CD4-positive, alpha-beta T cell (primary cell): Measurements from ENCODE around the gene XRCC5. TPM values are rescaled to one million over a fixed set of nuclear protein-coding genes. Genes with fewer than 3 reads are reported as not detected.

Source experiments
- ATAC-seq: fragments of 200-7000 bp; cut with Tn5 transposase; one replicate; pipeline ENCODE4 v1.10.0; 2022; ENCODE audit warnings: mild to moderate bottlenecking; ENCODE audit not compliant: poor library complexity
- CTCF ChIA-PET: fragments of 350-600 bp; sonication (Branson Sonifier 250); formaldehyde crosslinking; loops from one replicate; lab custom pipeline; 2021; ENCODE audit warnings: antibody characterized with exemption, inconsistent platforms; lab: Charles Lee
- POLR2A ChIA-PET: fragments of 350-600 bp; sonication (Branson Sonifier 250); formaldehyde crosslinking; loops from one replicate; lab custom pipeline; 2021; ENCODE audit warnings: antibody characterized with exemption, inconsistent platforms; lab: Charles Lee
- DNase-seq, 14 experiments: peaks; one replicate each; pipeline ENCODE4 v3.0.0-alpha.2; 2013 to 2020; ENCODE audit warnings: mixed read lengths in 2 of 14
- H3K27ac ChIP-seq, 2 donors: one replicate each; pipeline versions ENCODE4 v1.5.1 to v1.7.0; 2013; ENCODE audit warnings: low read length in 2 of 2, low read depth in 1 of 2, mild to moderate bottlenecking in 1 of 2
- H3K27me3 ChIP-seq, 2 experiments: 1 replicate in 1 of 2; 2 replicates in 1 of 2; pipeline versions ENCODE4 v1.6.1 to v1.7.0; 2013; ENCODE audit warnings: low read length in 2 of 2, control low read depth in 1 of 2, mild to moderate bottlenecking in 1 of 2, moderate library complexity in 1 of 2; ENCODE audit not compliant: insufficient read depth in 2 of 2, control insufficient read depth in 1 of 2
- H3K36me3 ChIP-seq: one replicate; pipeline ENCODE4 v1.6.1; 2013; ENCODE audit warnings: low read length, control low read depth; ENCODE audit not compliant: insufficient read depth
- H3K4me1 ChIP-seq: one replicate; pipeline ENCODE4 v1.6.1; 2013; ENCODE audit warnings: low read length, control low read depth; ENCODE audit not compliant: insufficient read depth
- H3K4me3 ChIP-seq: one replicate; pipeline ENCODE4 v1.5.1; 2013; ENCODE audit warnings: mild to moderate bottlenecking, low read length, moderate library complexity
- H3K9me3 ChIP-seq, 2 experiments: 1 replicate in 1 of 2; 2 replicates in 1 of 2; pipeline versions ENCODE4 v1.6.1 to v1.7.0; 2013; ENCODE audit warnings: low read length in 2 of 2, mild to moderate bottlenecking in 2 of 2, control low read depth in 1 of 2, moderate library complexity in 1 of 2; ENCODE audit not compliant: control insufficient read depth in 1 of 2, insufficient read depth in 1 of 2
- H3K27ac Mint-ChIP-seq: one replicate; pipeline ENCODE4 v1.8.0; 2020; ENCODE audit warnings: mixed read lengths
- H3K27me3 Mint-ChIP-seq: one replicate; pipeline ENCODE4 v1.8.0; 2021; ENCODE audit warnings: mixed read lengths
- H3K36me3 Mint-ChIP-seq: one replicate; pipeline ENCODE4 v1.8.0; 2021; ENCODE audit warnings: low read depth, mixed read lengths
- H3K4me1 Mint-ChIP-seq: one replicate; pipeline ENCODE4 v1.8.0; 2021; ENCODE audit warnings: low read depth, mixed read lengths
- H3K4me3 Mint-ChIP-seq: one replicate; pipeline ENCODE4 v1.8.0; 2020; ENCODE audit warnings: mild to moderate bottlenecking, mixed read lengths
- H3K9me3 Mint-ChIP-seq: one replicate; pipeline ENCODE4 v1.8.0; 2020; ENCODE audit warnings: mixed read lengths
- CTCF ChIP-seq: fragments of 200-600 bp; IDR thresholded peaks from one replicate; pipeline ENCODE4 v1.8.0; 2022; ENCODE audit warnings: antibody characterized with exemption, mild to moderate bottlenecking
- intact Hi-C, 2 experiments: fragments of 100-400 bp; cut with DNase I in 1 of 2; cut with micrococcal nuclease in 1 of 2; formaldehyde crosslinking; loops; one replicate each; pipeline versions ENCODE4 v1.15.1 to v1.9.0; 2023 to 2025; cut with DNase I, micrococcal nuclease
- total RNA-seq, 174 experiments: library from RNA in 2 of 174; stranded (reverse) in 2 of 174; gene quantifications; one replicate each; pipeline ENCODE4 v1.2.3 and lab custom pipeline; 2021 to 2026

Gene XRCC5
- total RNA-seq, 2 experiments from 2014 or later, result 126 to 129 TPM

DNA sequence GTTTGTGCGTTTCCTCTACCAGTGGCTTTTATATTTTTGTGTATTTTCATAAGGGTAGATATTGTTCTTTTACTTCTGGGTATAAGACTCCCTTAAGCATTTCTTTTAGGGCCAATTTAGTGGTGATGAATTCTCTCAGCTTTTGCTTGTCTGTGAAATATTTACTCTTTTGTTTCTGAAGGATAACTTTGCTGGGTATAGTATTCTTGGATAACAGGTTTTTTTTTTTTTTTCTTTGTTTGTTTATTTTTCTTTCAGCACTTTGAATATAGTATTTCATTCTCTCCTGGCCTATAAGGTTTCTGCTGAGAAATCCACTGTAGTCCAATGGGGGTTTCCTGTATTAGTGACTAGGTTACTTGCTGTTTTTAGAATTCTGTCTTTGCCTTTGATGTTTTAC is 122.7 kb downstream of the XRCC5 start:
- no peak overlapping the region for H3K4me3 Mint-ChIP-seq
- H3K36me3 Mint-ChIP-seq, result peaks cover 33% of the 10 kb centered on the region
- H3K27ac Mint-ChIP-seq, result no peak overlapping the region
- Histone ChIP-seq H3K36me3 (no peaks in the 10 kb centered on the region), H3K27me3 (no peaks in the 10 kb centered on the region), H3K4me3 (no peak overlapping the region), H3K4me1 (no peaks in the 10 kb centered on the region), H3K9me3 (peaks cover 18 to 25% of the 10 kb centered on the region in 2 experiments), H3K27ac (no peak overlapping the region)
- no peaks in the 10 kb centered on the region for H3K4me1 Mint-ChIP-seq
- H3K9me3 Mint-ChIP-seq, result peaks cover 13% of the 10 kb centered on the region
- ChIA-PET CTCF (no interaction called here), POLR2A (no interaction called here)
- DNase-seq, result no peak
- no peaks in the 10 kb centered on the region for H3K27me3 Mint-ChIP-seq
- intact Hi-C loops, result no loop called here
- TF ChIP-seq CTCF, result no peak
- no peak for ATAC-seq

GRCh38 chr2:216232721-216233120 is 123.6 kb downstream of the XRCC5 start:
- H3K27me3 ChIP-seq, result no peaks in the 10 kb centered on the region
- ATAC-seq (no peak), DNase-seq (no peak)
- H3K4me3 ChIP-seq, result no peak overlapping the region
- no peak overlapping the region for H3K27ac ChIP-seq
- POLR2A ChIA-PET, result no interaction called here
- H3K27ac Mint-ChIP-seq, result no peak overlapping the region
- CTCF ChIA-PET, result no interaction called here
- TF ChIP-seq CTCF, result no peak
- peaks cover 33% of the 10 kb centered on the region for H3K36me3 Mint-ChIP-seq
- H3K9me3 Mint-ChIP-seq, result peaks cover 13% of the 10 kb centered on the region
- intact Hi-C loops, result no loop called here
- H3K4me1 ChIP-seq, result no peaks in the 10 kb centered on the region
- H3K4me1 Mint-ChIP-seq, result no peaks in the 10 kb centered on the region
- no peaks in the 10 kb centered on the region for H3K27me3 Mint-ChIP-seq
- no peaks in the 10 kb centered on the region for H3K36me3 ChIP-seq
- peaks cover 18 to 25% of the 10 kb centered on the region in 2 experiments for H3K9me3 ChIP-seq
- no peak overlapping the region for H3K4me3 Mint-ChIP-seq

DNA sequence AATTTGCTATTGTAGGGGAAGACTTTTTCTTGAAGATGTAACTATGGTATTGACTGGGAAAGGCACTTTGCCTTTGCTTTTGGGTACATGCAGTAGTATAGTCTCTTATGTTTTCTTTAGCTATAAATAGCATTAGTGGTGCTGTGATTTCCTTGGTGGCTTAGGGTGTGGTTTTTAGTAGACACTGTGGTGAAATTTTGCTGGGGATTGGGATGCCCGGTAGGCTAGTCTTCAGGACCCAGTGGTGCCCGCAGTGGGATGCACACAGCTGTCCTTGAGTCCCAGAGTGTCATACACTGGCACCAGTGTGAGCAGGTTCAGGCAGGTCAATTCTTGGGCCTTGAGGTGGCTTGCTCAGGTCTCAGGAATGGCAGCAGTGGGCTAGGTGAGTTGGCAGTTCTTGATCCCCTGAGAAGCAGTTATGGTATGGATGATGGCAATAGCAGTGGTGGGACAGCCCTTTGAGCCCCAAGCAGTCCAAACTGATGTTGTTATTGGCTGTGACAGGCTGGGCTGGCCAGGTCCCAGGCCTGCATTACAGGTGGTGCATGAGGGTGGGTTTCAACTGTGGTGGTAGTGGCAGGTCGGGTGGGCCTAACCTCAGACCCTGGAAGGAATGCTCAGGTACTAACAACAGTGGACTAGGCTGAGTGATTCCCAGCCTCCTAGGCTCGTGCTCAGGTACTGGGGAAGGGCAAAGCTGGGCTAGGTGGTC is 124.3 kb downstream of the XRCC5 start:
- Histone ChIP-seq H3K27ac (no peak overlapping the region), H3K4me3 (no peak overlapping the region), H3K27me3 (no peaks in the 10 kb centered on the region), H3K36me3 (no peaks in the 10 kb centered on the region), H3K9me3 (peaks cover 18 to 25% of the 10 kb centered on the region in 2 experiments), H3K4me1 (no peaks in the 10 kb centered on the region)
- no peak for TF ChIP-seq CTCF
- ChIA-PET POLR2A (no interaction called here), CTCF (no interaction called here)
- Mint-ChIP-seq H3K4me1 (no peaks in the 10 kb centered on the region), H3K9me3 (peaks cover 13% of the 10 kb centered on the region), H3K27ac (no peak overlapping the region), H3K4me3 (no peak overlapping the region), H3K27me3 (no peaks in the 10 kb centered on the region), H3K36me3 (peaks cover 33% of the 10 kb centered on the region)
- no peak for DNase-seq
- no peak for ATAC-seq
- intact Hi-C loops, result no loop called here
